ENCODE measurements around the gene PLS1.
"Not testable (repeated sequence)": the region's sequence is repeated elsewhere in the genome, so short reads cannot be mapped to it uniquely, and the experiment has no call there.

DNA sequence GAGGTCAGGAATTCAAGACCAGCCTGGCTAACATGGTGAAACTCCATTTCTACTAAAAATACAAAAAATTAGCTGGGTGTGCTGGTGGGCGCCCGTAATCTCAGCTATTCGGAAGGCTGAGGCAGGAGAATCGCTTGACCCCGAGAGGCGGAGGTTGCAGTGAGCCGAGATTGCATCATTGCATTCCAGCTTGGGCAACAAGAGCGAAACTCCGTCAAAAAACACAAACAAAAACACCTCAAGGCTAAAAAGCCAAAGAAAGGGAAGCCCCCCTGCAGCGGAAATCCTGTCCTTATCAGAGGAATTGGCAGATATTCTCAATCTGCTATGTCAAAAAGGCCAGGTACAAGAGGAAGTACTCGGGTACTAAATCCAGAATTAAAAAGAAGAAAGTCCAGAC, 15.1 kb upstream of the PLS1 start:
- TF ChIP-seq, protein P1, sequence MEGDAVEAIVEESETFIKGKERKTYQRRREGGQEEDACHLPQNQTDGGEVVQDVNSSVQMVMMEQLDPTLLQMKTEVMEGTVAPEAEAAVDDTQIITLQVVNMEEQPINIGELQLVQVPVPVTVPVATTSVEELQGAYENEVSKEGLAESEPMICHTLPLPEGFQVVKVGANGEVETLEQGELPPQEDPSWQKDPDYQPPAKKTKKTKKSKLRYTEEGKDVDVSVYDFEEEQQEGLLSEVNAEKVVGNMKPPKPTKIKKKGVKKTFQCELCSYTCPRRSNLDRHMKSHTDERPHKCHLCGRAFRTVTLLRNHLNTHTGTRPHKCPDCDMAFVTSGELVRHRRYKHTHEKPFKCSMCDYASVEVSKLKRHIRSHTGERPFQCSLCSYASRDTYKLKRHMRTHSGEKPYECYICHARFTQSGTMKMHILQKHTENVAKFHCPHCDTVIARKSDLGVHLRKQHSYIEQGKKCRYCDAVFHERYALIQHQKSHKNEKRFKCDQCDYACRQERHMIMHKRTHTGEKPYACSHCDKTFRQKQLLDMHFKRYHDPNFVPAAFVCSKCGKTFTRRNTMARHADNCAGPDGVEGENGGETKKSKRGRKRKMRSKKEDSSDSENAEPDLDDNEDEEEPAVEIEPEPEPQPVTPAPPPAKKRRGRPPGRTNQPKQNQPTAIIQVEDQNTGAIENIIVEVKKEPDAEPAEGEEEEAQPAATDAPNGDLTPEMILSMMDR (IDR thresholded peaks at IDR 0.05): not testable (repeated sequence)
- not testable (repeated sequence) for TF ChIP-seq POLR2A (IDR thresholded peaks at IDR 0.05)
